Measurements from ENCODE around the gene GALNS. TPM values are rescaled to one million over a fixed set of nuclear protein-coding genes. Genes with fewer than 3 reads are reported as not detected.

Gene GALNS
- polyA plus RNA-seq, 1 donor from 2014 or later = 19.4 TPM

DNA sequence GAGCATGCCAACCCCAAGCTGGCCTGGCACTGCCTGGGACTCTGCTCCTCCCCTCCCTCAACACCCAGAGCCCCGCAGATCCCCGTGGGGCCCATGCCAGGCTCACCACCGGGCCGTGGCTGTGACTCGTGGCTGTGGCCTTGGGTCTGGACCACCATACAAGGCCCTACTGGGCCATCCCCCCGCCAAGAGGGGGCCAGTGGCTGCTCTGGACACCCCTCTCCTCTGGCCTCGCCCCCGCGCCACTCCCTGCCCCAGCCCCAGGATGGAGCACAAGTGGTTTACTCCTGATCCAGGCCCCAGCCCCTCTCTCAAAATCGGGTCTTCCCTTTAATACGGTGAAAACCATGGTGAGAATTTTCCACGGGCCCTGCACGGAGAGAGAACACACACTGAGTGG lies 6.7 kb upstream of the GALNS start:
- no peaks in the 10 kb centered on the region for H3K9me2 ChIP-seq (ENCODE audit: insufficient read depth, low read length)
- no peaks in the 10 kb centered on the region for H3K9me3 ChIP-seq (ENCODE audit: low read length)
- H4K20me1 ChIP-seq (ENCODE audit: insufficient read depth) = no peaks in the 10 kb centered on the region
- no peak for TF ChIP-seq REST (IDR thresholded peaks at IDR 0.05; ENCODE audit: borderline replicate concordance)
- no peak overlapping the region for H3K27ac ChIP-seq (ENCODE audit: low read length)
- no peaks in the 10 kb centered on the region for H3K79me2 ChIP-seq (replicated peaks; ENCODE audit: insufficient read depth, low read length)
- no peak overlapping the region for H3K9ac ChIP-seq (ENCODE audit: low read length)
- H2AFZ ChIP-seq (ENCODE audit: low read depth, low read length) = no peak overlapping the region
- H3K4me3 ChIP-seq (ENCODE audit: low read length) = no peak overlapping the region
- H3K4me2 ChIP-seq (ENCODE audit: low read length) = no peak overlapping the region
- no peaks in the 10 kb centered on the region for H3F3A ChIP-seq (ENCODE audit: insufficient read depth, low read length, poor library complexity, severe bottlenecking)
- H3K27me3 ChIP-seq (ENCODE audit: insufficient read depth, low read depth, low read length) = no peaks in the 10 kb centered on the region
- H3K36me3 ChIP-seq (ENCODE audit: insufficient read depth, low read length) = no peaks in the 10 kb centered on the region

GRCh38 chr16:88862968-88863367 lies 6.2 kb upstream of the GALNS start:
- no peaks in the 10 kb centered on the region for H3K9me3 ChIP-seq (ENCODE audit: low read length)
- TF ChIP-seq POLR2AphosphoS5 (IDR thresholded peaks at IDR 0.05) (no peak), MXI1 (conservative IDR thresholded peaks at IDR 0.05; ENCODE audit: poor library complexity, severe bottlenecking) (no peak), SMC3 (conservative IDR thresholded peaks at IDR 0.05; ENCODE audit: poor library complexity) (no peak), REST (IDR thresholded peaks at IDR 0.05; ENCODE audit: borderline replicate concordance) (no peak), RAD21 (conservative IDR thresholded peaks at IDR 0.05) (no peak), EP300 (conservative IDR thresholded peaks at IDR 0.05; ENCODE audit: poor library complexity, severe bottlenecking) (no peak), TAF1 (IDR thresholded peaks at IDR 0.05; ENCODE audit: low read depth) (no peak), EZH2 (IDR thresholded peaks at IDR 0.05; ENCODE audit: borderline replicate concordance, insufficient read depth, low read length, poor library complexity, severe bottlenecking) (no peak)
- TF ChIP-seq, protein P1, sequence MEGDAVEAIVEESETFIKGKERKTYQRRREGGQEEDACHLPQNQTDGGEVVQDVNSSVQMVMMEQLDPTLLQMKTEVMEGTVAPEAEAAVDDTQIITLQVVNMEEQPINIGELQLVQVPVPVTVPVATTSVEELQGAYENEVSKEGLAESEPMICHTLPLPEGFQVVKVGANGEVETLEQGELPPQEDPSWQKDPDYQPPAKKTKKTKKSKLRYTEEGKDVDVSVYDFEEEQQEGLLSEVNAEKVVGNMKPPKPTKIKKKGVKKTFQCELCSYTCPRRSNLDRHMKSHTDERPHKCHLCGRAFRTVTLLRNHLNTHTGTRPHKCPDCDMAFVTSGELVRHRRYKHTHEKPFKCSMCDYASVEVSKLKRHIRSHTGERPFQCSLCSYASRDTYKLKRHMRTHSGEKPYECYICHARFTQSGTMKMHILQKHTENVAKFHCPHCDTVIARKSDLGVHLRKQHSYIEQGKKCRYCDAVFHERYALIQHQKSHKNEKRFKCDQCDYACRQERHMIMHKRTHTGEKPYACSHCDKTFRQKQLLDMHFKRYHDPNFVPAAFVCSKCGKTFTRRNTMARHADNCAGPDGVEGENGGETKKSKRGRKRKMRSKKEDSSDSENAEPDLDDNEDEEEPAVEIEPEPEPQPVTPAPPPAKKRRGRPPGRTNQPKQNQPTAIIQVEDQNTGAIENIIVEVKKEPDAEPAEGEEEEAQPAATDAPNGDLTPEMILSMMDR (IDR thresholded peaks at IDR 0.05; ENCODE audit: poor library complexity, severe bottlenecking) = no peak
- H3K4me2 ChIP-seq (ENCODE audit: low read length) = no peak overlapping the region
- H3K4me3 ChIP-seq (ENCODE audit: low read length) = no peak overlapping the region
- H3K36me3 ChIP-seq (ENCODE audit: insufficient read depth, low read length) = no peaks in the 10 kb centered on the region
- H2AFZ ChIP-seq (ENCODE audit: low read depth, low read length) = no peak overlapping the region
- H3K9ac ChIP-seq (ENCODE audit: low read length) = no peak overlapping the region
- no peaks in the 10 kb centered on the region for H3K79me2 ChIP-seq (replicated peaks; ENCODE audit: insufficient read depth, low read length)
- H4K20me1 ChIP-seq (ENCODE audit: insufficient read depth) = no peaks in the 10 kb centered on the region
- H3K27me3 ChIP-seq (ENCODE audit: insufficient read depth, low read depth, low read length) = no peaks in the 10 kb centered on the region
- H3K9me2 ChIP-seq (ENCODE audit: insufficient read depth, low read length) = no peaks in the 10 kb centered on the region
- no peaks in the 10 kb centered on the region for H3F3A ChIP-seq (ENCODE audit: insufficient read depth, low read length, poor library complexity, severe bottlenecking)
- no peak overlapping the region for H3K27ac ChIP-seq (ENCODE audit: low read length)
